Panc1 (cell line): Measurements from ENCODE around the gene DNAAF5. TPM values are rescaled to one million over a fixed set of nuclear protein-coding genes. Genes with fewer than 3 reads are reported as not detected.
A peak's percentile ranks its signal among the peaks of the same experiment; 100 is the strongest.

ENCODE experiments used
- ATAC-seq: fragments of 200-7000 bp; cut with Tn5 transposase; 2 replicates; pipeline ENCODE4 v1.9.1; 2020; ENCODE audit warnings: mild to moderate bottlenecking, moderate library complexity
- BruUV-seq: library from RNA; stranded (reverse); fragments of 400-500 nt; replicated peaks from 2 replicates; lab custom pipeline; 2021; lab: Mats Ljungman, UMichigan
- CTCF ChIA-PET: fragments of 300-600 bp; sonication (Branson Sonifier 250); formaldehyde crosslinking; loops from one replicate; lab custom pipeline; 2022; ENCODE audit warnings: antibody characterized with exemption; lab: Charles Lee
- POLR2A ChIA-PET: fragments of 300-600 bp; sonication (Branson Sonifier 250); formaldehyde crosslinking; loops from one replicate; lab custom pipeline; 2022; ENCODE audit warnings: antibody characterized with exemption; lab: Charles Lee
- DNase-seq: peaks from one replicate; pipeline ENCODE4 v3.0.0-alpha.2; 2010; ENCODE audit warnings: low read depth, low spot score
- H3K27ac ChIP-seq: 2 replicates; pipeline ENCODE4 v1.5.1; 2011; ENCODE audit warnings: mild to moderate bottlenecking, low read length, inconsistent platforms
- H3K27me3 ChIP-seq: fragments of 200-500 bp; sonication (Bioruptor generic); 2 replicates; pipeline ENCODE4 v1.6.0; 2014; ENCODE audit warnings: low read length, inconsistent platforms; ENCODE audit not compliant: control insufficient read depth, insufficient read depth
- H3K36me3 ChIP-seq: fragments of 200-500 bp; sonication (Bioruptor generic); 2 replicates; pipeline ENCODE4 v1.5.1; 2014; ENCODE audit warnings: inconsistent platforms, mild to moderate bottlenecking, low read length, moderate library complexity; ENCODE audit not compliant: control insufficient read depth, insufficient read depth
- H3K4me1 ChIP-seq: 2 replicates; pipeline ENCODE4 v1.5.1; 2011; ENCODE audit warnings: inconsistent platforms, mild to moderate bottlenecking, low read length, moderate library complexity; ENCODE audit not compliant: control insufficient read depth, insufficient read depth
- H3K4me3 ChIP-seq, 2 experiments: 2 replicates each; pipeline ENCODE4 v1.5.1; 2011 to 2012; ENCODE audit warnings: low read depth in 2 of 2, low read length in 2 of 2, mild to moderate bottlenecking in 2 of 2, inconsistent platforms in 1 of 2, moderate library complexity in 1 of 2
- H3K9me3 ChIP-seq: fragments of 200-500 bp; sonication (Bioruptor generic); 2 replicates; pipeline ENCODE4 v1.5.1; 2014; ENCODE audit warnings: low read depth, mild to moderate bottlenecking, inconsistent platforms, low read length, moderate library complexity; ENCODE audit not compliant: control insufficient read depth, insufficient read depth
- POLR2AphosphoS5 ChIP-seq: IDR thresholded peaks from 2 replicates; pipeline ENCODE4 v1.6.1; 2012; ENCODE audit warnings: mild to moderate bottlenecking, low read depth, low read length, moderate library complexity
- SIN3A ChIP-seq: IDR thresholded peaks from 2 replicates; pipeline ENCODE4 v1.6.1; 2012; ENCODE audit warnings: low read depth, mild to moderate bottlenecking, low read length, moderate library complexity, borderline replicate concordance; ENCODE audit not compliant: insufficient read depth
- TCF7L2 ChIP-seq: IDR thresholded peaks from 2 replicates; pipeline ENCODE4 v1.6.1; 2011; ENCODE audit warnings: mild to moderate bottlenecking, low read depth, low read length, inconsistent platforms
- in situ Hi-C: cut with HindIII; loops from 2 replicates; pipeline ENCODE4 v1.10.0; 2016; ENCODE audit warnings: low sequenced_read_pairs, low pct_unique_long_range_greater_than_20kb
- intact Hi-C: fragments of 100-400 bp; cut with micrococcal nuclease; formaldehyde crosslinking; loops from one replicate; pipeline ENCODE4 v1.10.0; 2022; ENCODE audit not compliant: unreplicated experiment
- total RNA-seq: library from RNA; stranded (reverse); gene quantifications from one replicate; pipeline ENCODE4 v1.2.1, GENCODE V29; 2021; ENCODE audit not compliant: unreplicated experiment
- TF ChIP-seq, protein P1 (sequence below), 2 experiments: IDR thresholded peaks; 2 replicates each; pipeline ENCODE4 v1.6.1; 2011 to 2012; ENCODE audit warnings: low read depth in 2 of 2, control low read depth in 1 of 2, low read length in 1 of 2, mild to moderate bottlenecking in 1 of 2, moderate library complexity in 1 of 2; ENCODE audit not compliant: insufficient read depth in 1 of 2
- TF ChIP-seq, protein P2 (sequence below): fragments of 450-650 bp; IDR thresholded peaks from 2 replicates; pipeline ENCODE4 v1.5.1; 2017; ENCODE audit warnings: mild to moderate bottlenecking

The DNAAF5 gene
- total RNA-seq, 1 experiment from 2014 or later, result 79.5 TPM

DNA sequence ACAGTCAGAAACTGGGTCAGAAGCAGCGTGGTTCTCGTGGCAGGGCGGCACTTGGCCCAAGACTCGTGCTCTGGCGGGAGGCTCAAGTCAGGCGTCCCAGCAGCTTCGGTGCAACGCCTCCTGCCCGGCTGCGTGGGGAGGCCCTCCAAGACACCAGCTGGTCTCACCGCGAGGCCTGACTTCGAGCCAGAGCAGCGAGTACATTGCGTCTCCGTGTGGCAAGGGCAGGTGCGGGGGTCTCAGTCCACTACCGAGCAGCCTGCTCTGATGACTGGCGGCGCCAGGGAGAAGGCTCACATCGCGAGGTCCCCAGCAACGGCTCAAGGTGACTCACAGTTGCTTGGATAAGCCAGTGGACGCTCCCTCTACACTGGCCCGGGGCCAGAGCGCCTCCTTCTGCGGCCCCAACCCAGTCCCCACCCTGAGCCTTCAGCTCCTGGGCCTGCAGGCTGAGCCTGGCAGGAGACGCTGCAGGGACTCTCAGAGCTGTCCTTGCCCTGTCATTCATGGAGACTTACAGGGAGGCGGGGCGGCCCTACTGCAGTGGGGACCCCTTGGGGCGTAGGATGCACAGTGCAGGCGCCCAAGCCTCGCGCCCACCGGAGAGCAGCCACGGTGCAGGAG is 42.5 kb downstream of the DNAAF5 start:
- Histone ChIP-seq H3K4me3 (no peak overlapping the region; a peak in 1 of 4 replicates), H3K27ac (no peak overlapping the region), H3K4me1 (0 out of 2 replicates have a peak, but pooled peaks cover 3% of the 10 kb centered on the region), H3K36me3 (peaks cover 14% of the 10 kb centered on the region), H3K9me3 (no peaks in the 10 kb centered on the region), H3K27me3 (no peaks in the 10 kb centered on the region)
- ATAC-seq (peak; percentile 27; the same call in 1 of the 2 replicates), DNase-seq (no peak)
- ChIA-PET POLR2A (interaction anchor here (0.7 kb wide), 1 partner anchor 27 kb away, joined by 8 read pairs; no protein-coding TSS in a partner anchor), CTCF (interaction anchor here (0.6 kb wide), 2 partner anchors 40 to 155 kb away, joined by 3 to 8 read pairs; no protein-coding TSS in a partner anchor)
- no peak for TF ChIP-seq TCF7L2
- no peak for TF ChIP-seq SIN3A
- no peak for TF ChIP-seq POLR2AphosphoS5
- TF ChIP-seq, protein P1, sequence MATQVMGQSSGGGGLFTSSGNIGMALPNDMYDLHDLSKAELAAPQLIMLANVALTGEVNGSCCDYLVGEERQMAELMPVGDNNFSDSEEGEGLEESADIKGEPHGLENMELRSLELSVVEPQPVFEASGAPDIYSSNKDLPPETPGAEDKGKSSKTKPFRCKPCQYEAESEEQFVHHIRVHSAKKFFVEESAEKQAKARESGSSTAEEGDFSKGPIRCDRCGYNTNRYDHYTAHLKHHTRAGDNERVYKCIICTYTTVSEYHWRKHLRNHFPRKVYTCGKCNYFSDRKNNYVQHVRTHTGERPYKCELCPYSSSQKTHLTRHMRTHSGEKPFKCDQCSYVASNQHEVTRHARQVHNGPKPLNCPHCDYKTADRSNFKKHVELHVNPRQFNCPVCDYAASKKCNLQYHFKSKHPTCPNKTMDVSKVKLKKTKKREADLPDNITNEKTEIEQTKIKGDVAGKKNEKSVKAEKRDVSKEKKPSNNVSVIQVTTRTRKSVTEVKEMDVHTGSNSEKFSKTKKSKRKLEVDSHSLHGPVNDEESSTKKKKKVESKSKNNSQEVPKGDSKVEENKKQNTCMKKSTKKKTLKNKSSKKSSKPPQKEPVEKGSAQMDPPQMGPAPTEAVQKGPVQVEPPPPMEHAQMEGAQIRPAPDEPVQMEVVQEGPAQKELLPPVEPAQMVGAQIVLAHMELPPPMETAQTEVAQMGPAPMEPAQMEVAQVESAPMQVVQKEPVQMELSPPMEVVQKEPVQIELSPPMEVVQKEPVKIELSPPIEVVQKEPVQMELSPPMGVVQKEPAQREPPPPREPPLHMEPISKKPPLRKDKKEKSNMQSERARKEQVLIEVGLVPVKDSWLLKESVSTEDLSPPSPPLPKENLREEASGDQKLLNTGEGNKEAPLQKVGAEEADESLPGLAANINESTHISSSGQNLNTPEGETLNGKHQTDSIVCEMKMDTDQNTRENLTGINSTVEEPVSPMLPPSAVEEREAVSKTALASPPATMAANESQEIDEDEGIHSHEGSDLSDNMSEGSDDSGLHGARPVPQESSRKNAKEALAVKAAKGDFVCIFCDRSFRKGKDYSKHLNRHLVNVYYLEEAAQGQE (IDR thresholded peaks at IDR 0.05; ENCODE audit: insufficient read depth in 1 of 2, low read depth in 2 of 2, low read length in 1 of 2), result no peak
- TF ChIP-seq, protein P2, sequence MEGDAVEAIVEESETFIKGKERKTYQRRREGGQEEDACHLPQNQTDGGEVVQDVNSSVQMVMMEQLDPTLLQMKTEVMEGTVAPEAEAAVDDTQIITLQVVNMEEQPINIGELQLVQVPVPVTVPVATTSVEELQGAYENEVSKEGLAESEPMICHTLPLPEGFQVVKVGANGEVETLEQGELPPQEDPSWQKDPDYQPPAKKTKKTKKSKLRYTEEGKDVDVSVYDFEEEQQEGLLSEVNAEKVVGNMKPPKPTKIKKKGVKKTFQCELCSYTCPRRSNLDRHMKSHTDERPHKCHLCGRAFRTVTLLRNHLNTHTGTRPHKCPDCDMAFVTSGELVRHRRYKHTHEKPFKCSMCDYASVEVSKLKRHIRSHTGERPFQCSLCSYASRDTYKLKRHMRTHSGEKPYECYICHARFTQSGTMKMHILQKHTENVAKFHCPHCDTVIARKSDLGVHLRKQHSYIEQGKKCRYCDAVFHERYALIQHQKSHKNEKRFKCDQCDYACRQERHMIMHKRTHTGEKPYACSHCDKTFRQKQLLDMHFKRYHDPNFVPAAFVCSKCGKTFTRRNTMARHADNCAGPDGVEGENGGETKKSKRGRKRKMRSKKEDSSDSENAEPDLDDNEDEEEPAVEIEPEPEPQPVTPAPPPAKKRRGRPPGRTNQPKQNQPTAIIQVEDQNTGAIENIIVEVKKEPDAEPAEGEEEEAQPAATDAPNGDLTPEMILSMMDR, result no peak
- in situ Hi-C loops (no loop called here), intact Hi-C loops (no loop called here)
- no TSS peak for BruUV-seq

DNA sequence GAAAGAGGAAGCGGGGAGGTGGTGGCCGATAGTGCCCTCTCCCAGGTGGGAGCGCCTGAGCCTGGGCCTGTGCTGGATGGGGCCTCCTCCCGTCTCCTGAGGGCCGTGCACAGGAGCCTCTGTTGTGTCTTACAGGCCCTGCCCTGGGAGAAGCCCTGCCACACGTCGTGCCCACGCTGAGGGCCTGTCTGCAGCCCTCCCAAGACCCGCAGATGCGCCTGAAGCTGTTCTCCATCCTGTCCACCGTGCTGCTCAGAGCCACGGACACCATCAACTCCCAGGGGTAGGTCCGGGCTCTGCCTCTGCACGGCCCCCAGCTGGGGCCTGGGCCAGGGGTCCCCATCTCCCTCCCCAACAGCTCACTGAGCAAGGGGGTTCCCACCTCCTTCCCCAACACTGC is 43.8 kb downstream of the DNAAF5 start:
- ATAC-seq (no peak), DNase-seq (no peak)
- Histone ChIP-seq H3K9me3 (no peaks in the 10 kb centered on the region), H3K36me3 (peaks cover 9% of the 10 kb centered on the region), H3K4me1 (0 out of 2 replicates have a peak, but pooled peaks cover 3% of the 10 kb centered on the region), H3K27ac (no peak overlapping the region), H3K27me3 (no peaks in the 10 kb centered on the region), H3K4me3 (no peak overlapping the region)
- ChIA-PET POLR2A (no interaction called here), CTCF (no interaction called here)
- no peak for TF ChIP-seq SIN3A
- no peak for TF ChIP-seq POLR2AphosphoS5
- TF ChIP-seq, protein P1 (IDR thresholded peaks at IDR 0.05; ENCODE audit: insufficient read depth in 1 of 2, low read depth in 2 of 2, low read length in 1 of 2), result no peak
- TF ChIP-seq TCF7L2, result no peak
- TF ChIP-seq, protein P2, result no peak
- in situ Hi-C loops, result no loop called here
- intact Hi-C loops, result loop anchor here (10.0 kb wide), 1 partner anchor 446 kb away; no protein-coding TSS in a partner anchor
- BruUV-seq, result no TSS peak
